HepG2 (cell line): ENCODE measurements around the gene DNM3. TPM values are rescaled to one million over a fixed set of nuclear protein-coding genes. Genes with fewer than 3 reads are reported as not detected.

Experiments used
- ERF ChIP-seq: IDR thresholded peaks from 2 replicates; pipeline ENCODE4 v1.6.1; 2018; ENCODE audit warnings: missing biosample characterization, missing genetic modification reagents
- KLF13 ChIP-seq: sonication (generic); formaldehyde crosslinking; IDR thresholded peaks from 2 replicates; pipeline ENCODE4 v1.4.0; 2020; ENCODE audit warnings: mild to moderate bottlenecking, missing genetic modification reagents
- MEF2D ChIP-seq: sonication (generic); formaldehyde crosslinking; IDR thresholded peaks from 2 replicates; pipeline ENCODE4 v1.5.1; 2020; ENCODE audit warnings: mild to moderate bottlenecking, missing genetic modification reagents
- PHF5A ChIP-seq: IDR thresholded peaks from one replicate; pipeline ENCODE4 v1.6.1; 2018; ENCODE audit warnings: low read depth, missing genetic modification reagents; ENCODE audit not compliant: unreplicated experiment
- RORA ChIP-seq: sonication (generic); formaldehyde crosslinking; IDR thresholded peaks from 2 replicates; pipeline ENCODE4 v1.5.0; 2020; ENCODE audit warnings: mild to moderate bottlenecking, missing genetic modification reagents, moderate library complexity
- THYN1 ChIP-seq: sonication (generic); formaldehyde crosslinking; IDR thresholded peaks from 2 replicates; pipeline ENCODE4 v1.8.1; 2023; ENCODE audit warnings: low read depth, mild to moderate bottlenecking, moderate library complexity, missing genetic modification reagents, borderline replicate concordance
- ZEB1 ChIP-seq: IDR thresholded peaks from 2 replicates; pipeline ENCODE4 v1.6.1; 2012; ENCODE audit warnings: mild to moderate bottlenecking, low read depth, inconsistent platforms; ENCODE audit not compliant: insufficient replicate concordance
- ZNF503 ChIP-seq: sonication (generic); formaldehyde crosslinking; IDR thresholded peaks from 2 replicates; pipeline ENCODE4 v1.4.0; 2020; ENCODE audit warnings: missing genetic modification reagents
- polyA plus RNA-seq, 8 experiments: library from polyadenylated mRNA; depleted of rRNA in 3 of 8; stranded (reverse) in 7 of 8; unstranded in 1 of 8; fragments of >200 nt; fragmentation: Illumina TruSeq in 4 of 8; extraction: Trizol in 4 of 8; gene quantifications; 2 replicates each; pipeline versions ENCODE4 v1.2.1 to v1.2.3, GENCODE V29; 2011 to 2016; ENCODE audit warnings: low read depth in 4 of 8, missing spikeins in 1 of 8, mixed read lengths in 1 of 8; ENCODE audit not compliant: insufficient read depth in 1 of 8
- total RNA-seq, 5 experiments: library from RNA; depleted of rRNA; stranded (reverse); fragments of >200 nt; fragmentation: Illumina TruSeq; extraction: Trizol; gene quantifications; 2 replicates each; pipeline ENCODE4 v1.2.3, GENCODE V29; 2016; ENCODE audit warnings: low read depth in 1 of 5
- TF ChIP-seq, protein P1 (sequence below): sonication (generic); formaldehyde crosslinking; IDR thresholded peaks from 2 replicates; pipeline ENCODE4 v1.5.1; 2020; ENCODE audit warnings: mild to moderate bottlenecking, missing genetic modification reagents
- TF ChIP-seq, protein P2 (sequence below), 2 experiments: sonication (generic) in 1 of 2; formaldehyde crosslinking in 1 of 2; IDR thresholded peaks; 2 replicates each; pipeline versions ENCODE4 v1.4.0 to v1.6.1; 2018 to 2020; ENCODE audit warnings: missing genetic modification reagents in 2 of 2, borderline replicate concordance in 1 of 2, low read depth in 1 of 2, mild to moderate bottlenecking in 1 of 2, missing biosample characterization in 1 of 2
- TF ChIP-seq, protein P3 (sequence below): sonication (generic); formaldehyde crosslinking; IDR thresholded peaks from 2 replicates; pipeline ENCODE4 v1.4.0; 2020; ENCODE audit warnings: mild to moderate bottlenecking, missing genetic modification reagents
- TF ChIP-seq, protein P4 (sequence below): sonication (generic); formaldehyde crosslinking; conservative IDR thresholded peaks from 2 replicates; pipeline ENCODE4 v1.5.0; 2020; ENCODE audit warnings: missing genetic modification reagents

The DNM3 gene
- total and polyA plus RNA-seq, 2 of the 13 experiments (the other 11 are each of a cell fraction or from before 2014, with no cell fraction given), result 0.05 TPM; not detected in 1

- TF ChIP-seq ZEB1, result no peak
- TF ChIP-seq, protein P1, sequence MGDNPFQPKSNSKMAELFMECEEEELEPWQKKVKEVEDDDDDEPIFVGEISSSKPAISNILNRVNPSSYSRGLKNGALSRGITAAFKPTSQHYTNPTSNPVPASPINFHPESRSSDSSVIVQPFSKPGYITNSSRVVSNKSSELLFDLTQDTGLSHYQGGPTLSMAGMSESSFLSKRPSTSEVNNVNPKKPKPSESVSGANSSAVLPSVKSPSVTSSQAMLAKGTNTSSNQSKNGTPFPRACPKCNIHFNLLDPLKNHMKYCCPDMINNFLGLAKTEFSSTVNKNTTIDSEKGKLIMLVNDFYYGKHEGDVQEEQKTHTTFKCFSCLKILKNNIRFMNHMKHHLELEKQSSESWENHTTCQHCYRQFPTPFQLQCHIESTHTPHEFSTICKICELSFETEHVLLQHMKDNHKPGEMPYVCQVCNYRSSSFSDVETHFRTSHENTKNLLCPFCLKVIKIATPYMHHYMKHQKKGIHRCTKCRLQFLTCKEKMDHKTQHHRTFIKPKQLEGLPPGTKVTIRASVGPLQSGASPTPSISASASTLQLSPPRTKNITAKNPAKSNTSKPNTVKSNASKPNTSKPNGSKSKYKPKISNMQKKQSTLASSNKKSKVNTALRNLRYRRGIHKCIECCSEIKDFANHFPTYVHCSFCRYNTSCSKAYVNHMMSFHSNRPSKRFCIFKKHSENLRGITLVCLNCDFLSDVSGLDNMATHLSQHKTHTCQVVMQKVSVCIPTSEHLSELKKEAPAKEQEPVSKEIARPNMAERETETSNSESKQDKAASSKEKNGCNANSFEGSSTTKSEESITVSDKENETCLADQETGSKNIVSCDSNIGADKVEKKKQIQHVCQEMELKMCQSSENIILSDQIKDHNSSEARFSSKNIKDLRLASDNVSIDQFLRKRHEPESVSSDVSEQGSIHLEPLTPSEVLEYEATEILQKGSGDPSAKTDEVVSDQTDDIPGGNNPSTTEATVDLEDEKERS, result no peak
- TF ChIP-seq ERF, result no peak
- no peak for TF ChIP-seq RORA (CRISPR knock-in tag)
- TF ChIP-seq THYN1 (CRISPR knock-in tag), result no peak
- TF ChIP-seq, protein P2, sequence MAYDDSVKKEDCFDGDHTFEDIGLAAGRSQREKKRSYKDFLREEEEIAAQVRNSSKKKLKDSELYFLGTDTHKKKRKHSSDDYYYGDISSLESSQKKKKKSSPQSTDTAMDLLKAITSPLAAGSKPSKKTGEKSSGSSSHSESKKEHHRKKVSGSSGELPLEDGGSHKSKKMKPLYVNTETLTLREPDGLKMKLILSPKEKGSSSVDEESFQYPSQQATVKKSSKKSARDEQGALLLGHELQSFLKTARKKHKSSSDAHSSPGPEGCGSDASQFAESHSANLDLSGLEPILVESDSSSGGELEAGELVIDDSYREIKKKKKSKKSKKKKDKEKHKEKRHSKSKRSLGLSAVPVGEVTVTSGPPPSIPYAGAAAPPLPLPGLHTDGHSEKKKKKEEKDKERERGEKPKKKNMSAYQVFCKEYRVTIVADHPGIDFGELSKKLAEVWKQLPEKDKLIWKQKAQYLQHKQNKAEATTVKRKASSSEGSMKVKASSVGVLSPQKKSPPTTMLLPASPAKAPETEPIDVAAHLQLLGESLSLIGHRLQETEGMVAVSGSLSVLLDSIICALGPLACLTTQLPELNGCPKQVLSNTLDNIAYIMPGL (CRISPR knock-in tag; IDR thresholded peaks at IDR 0.05; ENCODE audit: borderline replicate concordance in 1 of 2, low read depth in 1 of 2), result no peak
- TF ChIP-seq, protein P3, sequence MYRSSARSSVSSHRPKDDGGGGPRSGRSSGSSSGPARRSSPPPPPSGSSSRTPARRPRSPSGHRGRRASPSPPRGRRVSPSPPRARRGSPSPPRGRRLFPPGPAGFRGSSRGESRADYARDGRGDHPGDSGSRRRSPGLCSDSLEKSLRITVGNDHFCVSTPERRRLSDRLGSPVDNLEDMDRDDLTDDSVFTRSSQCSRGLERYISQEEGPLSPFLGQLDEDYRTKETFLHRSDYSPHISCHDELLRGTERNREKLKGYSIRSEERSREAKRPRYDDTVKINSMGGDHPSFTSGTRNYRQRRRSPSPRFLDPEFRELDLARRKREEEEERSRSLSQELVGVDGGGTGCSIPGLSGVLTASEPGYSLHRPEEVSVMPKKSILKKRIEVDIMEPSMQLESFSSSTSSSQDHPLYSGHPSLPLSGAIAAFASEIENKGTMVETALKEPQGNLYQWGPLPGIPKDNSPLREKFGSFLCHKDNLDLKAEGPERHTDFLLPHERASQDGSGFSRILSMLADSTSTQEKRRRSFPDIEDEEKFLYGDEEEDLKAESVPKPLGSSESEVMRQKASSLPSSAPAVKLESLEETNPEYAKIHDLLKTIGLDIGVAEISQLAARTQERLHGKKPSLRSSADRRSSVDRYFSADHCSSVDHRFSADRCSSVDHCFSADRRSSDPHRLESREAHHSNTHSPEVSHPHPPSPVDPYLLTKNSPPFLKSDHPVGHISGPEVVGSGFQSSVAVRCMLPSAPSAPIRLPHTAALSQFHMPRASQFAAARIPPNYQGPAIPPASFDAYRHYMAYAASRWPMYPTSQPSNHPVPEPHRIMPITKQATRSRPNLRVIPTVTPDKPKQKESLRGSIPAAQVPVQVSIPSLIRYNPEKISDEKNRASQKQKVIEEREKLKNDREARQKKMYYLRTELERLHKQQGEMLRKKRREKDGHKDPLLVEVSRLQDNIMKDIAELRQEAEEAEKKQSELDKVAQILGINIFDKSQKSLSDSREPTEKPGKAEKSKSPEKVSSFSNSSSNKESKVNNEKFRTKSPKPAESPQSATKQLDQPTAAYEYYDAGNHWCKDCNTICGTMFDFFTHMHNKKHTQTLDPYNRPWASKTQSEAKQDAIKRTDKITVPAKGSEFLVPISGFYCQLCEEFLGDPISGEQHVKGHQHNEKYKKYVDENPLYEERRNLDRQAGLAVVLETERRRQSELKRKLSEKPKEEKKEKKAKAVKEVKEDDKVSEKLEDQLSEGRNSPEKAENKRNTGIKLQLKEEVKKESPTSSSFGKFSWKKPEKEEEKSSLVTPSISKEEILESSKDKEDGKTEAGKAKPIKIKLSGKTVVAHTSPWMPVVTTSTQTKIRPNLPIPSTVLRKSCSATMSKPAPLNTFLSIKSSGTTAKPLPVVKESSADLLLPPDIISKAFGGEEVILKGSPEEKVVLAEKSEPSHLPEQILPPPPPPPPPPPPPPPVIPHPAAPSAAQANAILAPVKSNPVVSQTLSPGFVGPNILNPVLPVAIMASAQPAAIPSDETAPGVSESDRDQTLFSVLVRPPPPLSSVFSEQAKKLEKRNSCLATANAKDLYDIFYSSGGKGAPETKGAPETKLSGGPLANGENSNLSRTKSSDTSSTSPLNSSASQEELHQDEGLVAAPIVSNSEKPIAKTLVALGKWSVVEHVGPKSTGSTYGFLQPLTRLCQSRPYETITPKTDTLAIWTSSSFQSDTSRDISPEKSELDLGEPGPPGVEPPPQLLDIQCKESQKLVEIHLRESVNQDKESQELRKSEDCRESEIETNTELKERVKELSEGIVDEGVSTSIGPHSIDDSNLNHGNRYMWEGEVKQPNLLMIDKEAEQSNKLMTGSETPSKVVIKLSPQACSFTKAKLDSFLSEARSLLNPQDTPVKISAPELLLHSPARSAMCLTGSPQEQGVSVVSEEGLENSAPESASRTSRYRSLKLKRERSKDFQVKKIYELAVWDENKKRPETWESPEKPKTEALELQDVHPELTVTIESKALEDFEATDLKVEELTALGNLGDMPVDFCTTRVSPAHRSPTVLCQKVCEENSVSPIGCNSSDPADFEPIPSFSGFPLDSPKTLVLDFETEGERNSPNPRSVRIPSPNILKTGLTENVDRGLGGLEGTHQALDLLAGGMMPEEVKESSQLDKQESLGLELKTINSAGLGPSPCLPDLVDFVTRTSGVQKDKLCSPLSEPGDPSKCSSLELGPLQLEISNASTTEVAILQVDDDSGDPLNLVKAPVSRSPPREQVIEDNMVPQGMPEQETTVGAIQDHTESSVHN (CRISPR knock-in tag), result no peak
- no peak for TF ChIP-seq PHF5A (CRISPR knock-in tag)
- TF ChIP-seq KLF13 (CRISPR knock-in tag), result no peak
- TF ChIP-seq MEF2D (CRISPR knock-in tag), result no peak
- TF ChIP-seq ZNF503 (CRISPR knock-in tag), result no peak
- TF ChIP-seq, protein P4, sequence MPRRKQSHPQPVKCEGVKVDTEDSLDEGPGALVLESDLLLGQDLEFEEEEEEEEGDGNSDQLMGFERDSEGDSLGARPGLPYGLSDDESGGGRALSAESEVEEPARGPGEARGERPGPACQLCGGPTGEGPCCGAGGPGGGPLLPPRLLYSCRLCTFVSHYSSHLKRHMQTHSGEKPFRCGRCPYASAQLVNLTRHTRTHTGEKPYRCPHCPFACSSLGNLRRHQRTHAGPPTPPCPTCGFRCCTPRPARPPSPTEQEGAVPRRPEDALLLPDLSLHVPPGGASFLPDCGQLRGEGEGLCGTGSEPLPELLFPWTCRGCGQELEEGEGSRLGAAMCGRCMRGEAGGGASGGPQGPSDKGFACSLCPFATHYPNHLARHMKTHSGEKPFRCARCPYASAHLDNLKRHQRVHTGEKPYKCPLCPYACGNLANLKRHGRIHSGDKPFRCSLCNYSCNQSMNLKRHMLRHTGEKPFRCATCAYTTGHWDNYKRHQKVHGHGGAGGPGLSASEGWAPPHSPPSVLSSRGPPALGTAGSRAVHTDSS (CRISPR knock-in tag), result no peak
Measured at GRCh38 chr1:172451002-172451443, 609.7 kb downstream of the DNM3 start (continued).
